Stimulated activated CD8-positive, alpha-beta memory T cell treated with anti-CD3 and anti-CD28 coated beads, Interleukin-12 subunit alpha, Interleukin-12 subunit beta, amount 100 ng/mL, for 24 hours (primary cell): ENCODE results near the gene HOXD3.

ENCODE experiments used
- DNase-seq: peaks from one replicate; pipeline ENCODE4 v3.0.0-alpha.2; 2020; ENCODE audit errors: extremely low read depth

The HOXD3 gene

DNA sequence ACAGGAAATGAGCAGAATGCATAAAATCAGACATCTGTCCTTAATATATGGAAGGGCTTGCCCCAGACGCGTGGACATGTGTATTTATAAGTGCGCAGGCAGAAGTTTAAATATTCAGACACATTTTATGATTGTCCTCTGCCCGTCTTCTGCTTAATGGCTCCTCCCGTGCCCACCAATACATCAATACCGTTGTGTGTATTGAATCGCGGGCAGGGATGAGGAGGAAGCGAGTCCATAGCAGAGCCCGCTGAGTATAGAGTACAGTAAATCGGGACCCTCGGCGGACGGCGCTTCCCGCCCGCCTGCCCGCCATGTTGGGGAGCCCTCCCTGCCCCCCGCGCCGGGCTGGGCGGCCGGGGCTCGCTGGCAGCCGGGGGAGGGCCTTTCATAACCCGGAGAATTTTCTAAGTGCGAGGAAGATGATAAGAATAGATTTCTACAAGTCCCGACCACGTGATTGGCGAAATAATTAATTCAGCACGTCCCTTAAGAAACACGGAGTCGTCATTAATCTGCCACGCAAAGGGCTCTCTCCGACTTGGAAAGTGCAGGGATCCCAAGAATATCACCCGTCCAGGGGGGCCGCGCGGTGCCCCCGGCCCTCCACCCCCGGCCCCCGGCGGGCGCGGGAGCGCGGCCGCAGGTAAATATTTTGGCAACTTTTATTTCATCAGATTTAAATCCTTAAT lies at the start of gene HOXD3:
Gene HOXD3, plus strand, starts transcription at position 501 of the 692 bp plus-strand sequence. CDS start 11,808 bp downstream, outside the sequence.
- DNase-seq: no peak

DNA sequence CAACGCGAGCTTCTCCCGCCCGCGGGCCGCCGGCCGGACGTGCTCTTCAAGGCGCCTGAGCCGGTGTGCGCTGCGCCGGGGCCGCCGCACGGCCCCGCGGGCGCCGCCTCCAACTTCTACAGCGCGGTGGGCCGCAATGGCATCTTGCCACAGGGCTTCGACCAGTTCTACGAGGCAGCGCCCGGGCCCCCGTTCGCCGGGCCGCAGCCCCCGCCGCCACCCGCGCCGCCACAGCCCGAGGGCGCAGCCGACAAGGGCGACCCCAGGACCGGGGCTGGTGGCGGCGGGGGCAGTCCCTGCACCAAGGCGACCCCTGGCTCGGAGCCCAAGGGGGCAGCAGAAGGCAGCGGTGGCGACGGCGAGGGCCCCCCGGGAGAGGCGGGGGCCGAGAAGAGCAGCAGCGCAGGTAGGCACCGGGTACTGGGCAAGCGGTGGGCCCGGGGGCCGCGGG lies 49.4 kb upstream of the HOXD3 start:
- no peak for DNase-seq

DNA sequence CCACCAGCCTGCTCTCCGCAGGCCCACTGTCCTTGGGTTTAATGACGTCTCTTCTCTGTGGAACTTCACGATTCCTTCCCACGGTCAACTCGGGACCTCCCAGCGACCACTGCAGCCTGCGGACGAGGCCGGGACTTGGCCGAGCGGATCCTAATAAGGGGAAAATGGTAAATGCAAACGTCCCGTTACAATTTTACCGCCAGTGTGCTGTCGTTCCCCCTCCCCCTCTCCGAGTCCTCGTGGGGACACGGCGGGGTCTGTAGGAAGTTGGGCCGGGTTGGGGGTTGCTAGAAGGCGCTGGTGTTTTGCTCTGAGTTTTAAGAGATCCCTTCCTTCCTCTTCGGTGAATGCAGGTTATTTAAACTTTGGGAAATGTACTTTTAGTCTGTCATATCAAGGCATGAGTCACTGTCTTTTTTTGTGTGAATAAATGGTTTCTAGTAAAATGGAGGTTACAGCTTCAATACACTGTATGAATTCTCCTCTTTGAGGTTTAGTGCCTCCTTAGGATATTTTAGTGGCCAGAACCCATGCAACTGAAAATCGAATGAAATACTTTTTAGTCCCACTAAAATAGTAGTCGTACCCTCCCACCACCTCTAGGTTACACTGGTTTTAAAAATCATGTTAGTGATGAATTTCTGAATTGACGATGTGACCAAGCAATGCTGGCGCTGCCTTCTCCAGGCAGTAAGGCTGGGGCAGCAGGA lies 47.8 kb upstream of the HOXD3 start:
- DNase-seq: no peak

DNA sequence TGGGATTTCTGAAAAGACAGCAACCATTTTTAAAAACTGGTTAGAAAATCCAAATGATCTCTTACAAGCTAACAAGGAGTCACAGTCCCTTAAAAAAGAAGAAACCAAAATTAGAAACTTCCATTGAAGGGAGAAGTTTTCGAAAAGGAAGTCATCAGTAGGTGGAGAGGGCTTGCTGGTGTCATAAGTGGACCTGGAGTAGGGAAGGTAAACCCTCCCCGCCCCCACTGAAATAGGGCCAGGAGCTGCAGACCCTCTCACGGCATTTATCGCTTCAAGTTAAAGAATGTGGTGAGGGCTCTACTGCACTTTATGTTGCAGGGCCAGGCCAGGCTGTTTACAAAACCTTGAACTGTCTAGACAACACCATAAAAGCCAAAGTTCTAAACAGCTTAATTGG lies 47.2 kb upstream of the HOXD3 start:
- no peak for DNase-seq

DNA sequence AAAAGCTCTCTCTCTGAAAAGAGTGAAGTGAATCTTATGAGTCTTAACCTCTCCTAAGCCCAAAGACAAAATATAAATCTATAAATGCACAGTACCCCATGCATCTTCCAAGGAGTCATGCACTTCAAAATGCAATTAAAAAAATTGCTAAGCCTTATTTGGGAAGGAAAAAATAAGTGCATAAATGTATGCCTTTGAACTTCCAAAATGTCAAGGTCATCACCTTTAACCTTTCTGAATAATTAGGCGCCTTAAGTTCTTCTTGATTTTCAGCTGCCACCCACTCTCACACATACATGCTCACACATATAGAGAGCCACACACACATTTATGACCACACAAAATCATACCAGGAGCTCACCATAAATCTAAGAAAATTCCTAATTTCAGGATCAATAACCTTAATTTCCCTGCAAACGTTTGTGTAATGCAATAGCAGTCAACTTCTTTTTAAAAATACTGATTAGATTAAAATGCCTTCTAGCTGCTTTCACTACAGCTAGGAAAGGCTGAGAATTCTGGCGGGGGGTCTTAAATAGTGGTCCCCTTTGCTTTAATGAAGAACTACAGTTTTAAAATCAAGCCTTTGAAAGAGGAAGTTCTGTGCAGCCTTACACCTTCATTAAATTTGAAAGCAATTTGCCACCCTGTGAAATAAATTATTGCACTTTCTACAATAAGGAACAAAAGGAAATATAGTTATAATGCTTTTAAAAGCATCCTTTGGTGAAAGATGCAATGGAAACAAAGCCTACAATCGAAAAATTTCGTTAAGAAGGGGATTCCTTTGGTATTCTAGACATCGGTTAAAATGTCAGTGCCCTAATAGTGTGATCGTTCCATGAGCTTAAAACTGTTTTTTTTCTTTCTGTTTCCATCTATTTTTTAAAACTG lies 46.4 kb upstream of the HOXD3 start:
- DNase-seq: no peak

DNA sequence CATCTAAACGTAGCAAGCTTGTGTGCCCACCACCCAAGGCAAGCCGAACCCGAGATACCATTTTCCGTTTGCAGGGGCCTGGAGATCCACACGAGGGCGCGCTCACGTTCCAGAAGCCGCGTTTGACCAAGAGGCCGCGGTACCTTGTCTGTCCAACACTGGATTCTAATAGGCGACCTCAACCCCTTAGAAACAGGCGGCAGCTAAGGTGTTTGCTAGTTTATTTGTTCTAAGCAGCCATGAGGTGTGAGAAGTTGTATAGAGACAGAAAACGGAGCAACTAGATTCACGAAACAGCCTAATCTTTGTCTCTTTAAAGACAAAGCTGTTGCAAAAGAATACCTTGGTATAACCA lies 45.8 kb upstream of the HOXD3 start:
- no peak for DNase-seq

DNA sequence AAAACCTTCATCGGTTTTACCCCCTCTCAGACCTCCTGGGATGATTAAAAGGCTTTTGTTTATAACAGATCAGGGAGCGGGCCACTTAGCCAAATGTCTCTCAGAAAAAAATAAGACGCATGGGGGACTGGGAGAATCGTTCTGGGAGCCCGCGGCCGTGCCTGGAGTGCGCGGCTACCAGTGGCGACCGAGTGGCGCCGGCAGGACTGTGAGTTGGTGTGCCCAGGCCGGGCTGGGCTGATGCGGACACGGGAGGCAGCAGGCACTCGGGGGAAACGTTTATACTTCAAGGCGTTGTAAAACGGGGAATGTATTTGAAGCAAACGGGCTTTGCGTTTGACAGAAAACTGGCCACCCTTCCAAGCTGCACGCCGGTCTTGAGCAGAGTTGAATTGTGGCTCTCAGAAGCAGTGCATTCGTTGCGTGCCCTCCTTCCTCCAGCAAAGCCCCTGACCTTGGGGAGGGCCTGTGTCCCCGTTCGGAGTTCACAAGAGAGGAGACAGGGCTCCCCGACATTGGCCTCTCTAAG lies 45.2 kb upstream of the HOXD3 start:
- no peak for DNase-seq

DNA sequence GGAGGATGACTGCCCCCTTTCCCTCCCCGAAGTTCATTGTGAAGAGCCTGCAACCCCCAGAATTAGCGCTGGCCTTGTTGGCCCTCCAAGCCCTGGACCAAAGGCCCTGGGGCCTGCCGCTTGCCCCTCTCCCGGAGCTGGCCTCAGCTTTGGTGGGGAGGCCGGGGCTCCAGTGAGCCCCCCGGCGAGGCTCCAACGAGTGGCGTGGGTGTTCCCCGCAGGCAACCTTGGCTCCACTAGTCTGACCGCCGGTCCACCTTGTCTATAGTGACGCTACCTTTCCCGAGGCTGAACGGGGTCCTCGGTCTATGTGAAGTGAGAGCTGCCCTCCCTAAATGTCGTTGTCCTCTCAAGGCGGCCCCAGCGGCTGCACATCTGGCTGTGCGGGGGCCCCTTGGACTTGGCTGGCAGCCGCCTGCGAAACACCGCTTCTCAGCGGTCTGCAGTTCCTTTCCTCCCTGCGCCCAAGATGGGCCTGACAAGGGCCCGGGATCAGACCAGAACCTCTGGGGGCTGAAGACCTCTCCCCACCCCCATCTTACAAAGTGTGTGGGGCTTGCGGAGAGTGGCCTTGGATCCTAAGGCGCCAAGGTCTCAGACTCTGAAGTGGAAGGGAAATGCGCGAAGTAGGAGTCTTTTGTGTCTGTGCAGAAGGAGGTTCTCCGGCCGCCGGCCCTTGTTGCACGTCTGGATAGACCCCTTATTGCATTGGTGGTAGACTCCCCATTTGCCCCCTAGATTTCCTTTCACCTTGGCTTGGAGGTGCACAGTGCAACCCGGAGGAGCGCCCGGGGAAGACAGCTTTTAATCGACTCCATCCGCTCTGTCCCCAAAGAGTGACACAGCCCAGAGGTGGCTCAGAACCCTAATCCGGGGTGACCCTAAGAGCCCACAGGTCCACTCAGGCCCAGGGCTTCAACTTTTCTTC lies 44.5 kb upstream of the HOXD3 start:
- no peak for DNase-seq

DNA sequence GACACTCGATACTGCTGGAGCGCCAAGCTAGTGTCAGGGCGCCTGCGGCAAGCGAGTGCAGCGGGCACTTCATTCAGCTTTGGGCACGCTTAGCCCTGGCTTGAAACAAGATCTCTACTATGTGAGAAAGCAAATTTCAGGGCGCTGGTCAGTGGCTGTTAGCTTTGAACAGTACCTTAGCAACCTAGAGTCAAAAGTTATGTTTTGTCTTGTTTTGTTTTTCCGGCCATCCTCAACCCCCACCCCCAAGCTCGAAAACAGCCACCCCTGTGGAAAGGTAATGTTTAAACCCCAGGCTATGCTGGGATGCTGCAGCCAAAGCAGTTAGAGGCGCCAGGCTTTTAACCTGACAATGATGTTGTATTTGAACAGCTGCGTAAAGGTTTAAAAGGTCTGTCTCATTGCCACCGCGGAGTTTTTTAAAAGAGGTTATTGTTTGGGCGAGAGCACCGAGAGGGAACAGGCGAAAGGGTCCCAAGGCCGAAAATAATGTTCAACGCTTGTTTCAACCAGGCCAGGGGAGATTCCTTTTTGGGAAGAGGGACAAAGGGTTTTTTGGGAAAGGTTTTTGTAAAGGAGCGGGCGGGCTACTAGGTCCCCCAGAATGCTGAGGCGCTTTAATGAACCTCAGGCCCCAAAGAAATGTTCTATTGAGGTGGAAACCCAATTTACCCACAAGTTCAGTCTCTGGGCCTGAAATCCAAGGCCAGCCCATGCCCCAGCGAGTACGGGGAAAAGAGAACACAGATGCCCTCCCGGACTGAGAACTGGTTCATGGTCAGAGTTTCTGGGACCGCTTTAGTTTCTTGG lies 42.8 kb upstream of the HOXD3 start:
- no peak for DNase-seq

DNA sequence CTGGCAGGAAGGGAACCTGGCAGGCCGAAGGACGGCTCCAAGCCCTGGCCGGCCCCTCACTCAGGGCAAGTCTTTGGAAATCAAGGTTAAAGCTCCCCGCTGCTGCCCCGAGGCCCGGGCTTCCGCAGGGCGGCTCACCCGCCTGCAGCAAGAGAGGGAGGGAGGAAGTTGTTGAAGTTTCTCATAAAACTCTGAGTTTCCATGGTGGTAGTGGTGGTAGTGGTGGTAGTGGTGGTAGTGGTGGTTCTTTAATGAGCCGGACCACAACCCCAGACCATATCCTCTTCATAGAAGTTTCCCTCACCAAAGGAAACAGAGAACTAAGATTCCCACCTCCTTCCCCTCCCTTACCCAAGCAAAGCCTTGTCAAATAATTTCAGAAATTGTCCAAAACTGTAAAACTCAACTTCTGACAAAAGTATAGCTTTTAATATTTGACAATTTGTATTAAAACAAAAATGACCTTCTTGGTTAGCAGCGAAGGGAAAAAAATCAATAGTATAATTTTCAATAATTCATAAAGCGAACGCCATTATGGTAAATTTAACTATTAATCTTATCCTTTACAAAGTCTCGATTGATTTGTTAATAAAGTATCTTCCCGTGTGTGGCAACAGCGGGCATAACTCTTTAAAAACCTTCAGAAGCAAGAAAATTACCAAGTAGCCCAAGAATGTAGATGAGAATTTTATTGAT lies 42.0 kb upstream of the HOXD3 start:
- no peak for DNase-seq

DNA sequence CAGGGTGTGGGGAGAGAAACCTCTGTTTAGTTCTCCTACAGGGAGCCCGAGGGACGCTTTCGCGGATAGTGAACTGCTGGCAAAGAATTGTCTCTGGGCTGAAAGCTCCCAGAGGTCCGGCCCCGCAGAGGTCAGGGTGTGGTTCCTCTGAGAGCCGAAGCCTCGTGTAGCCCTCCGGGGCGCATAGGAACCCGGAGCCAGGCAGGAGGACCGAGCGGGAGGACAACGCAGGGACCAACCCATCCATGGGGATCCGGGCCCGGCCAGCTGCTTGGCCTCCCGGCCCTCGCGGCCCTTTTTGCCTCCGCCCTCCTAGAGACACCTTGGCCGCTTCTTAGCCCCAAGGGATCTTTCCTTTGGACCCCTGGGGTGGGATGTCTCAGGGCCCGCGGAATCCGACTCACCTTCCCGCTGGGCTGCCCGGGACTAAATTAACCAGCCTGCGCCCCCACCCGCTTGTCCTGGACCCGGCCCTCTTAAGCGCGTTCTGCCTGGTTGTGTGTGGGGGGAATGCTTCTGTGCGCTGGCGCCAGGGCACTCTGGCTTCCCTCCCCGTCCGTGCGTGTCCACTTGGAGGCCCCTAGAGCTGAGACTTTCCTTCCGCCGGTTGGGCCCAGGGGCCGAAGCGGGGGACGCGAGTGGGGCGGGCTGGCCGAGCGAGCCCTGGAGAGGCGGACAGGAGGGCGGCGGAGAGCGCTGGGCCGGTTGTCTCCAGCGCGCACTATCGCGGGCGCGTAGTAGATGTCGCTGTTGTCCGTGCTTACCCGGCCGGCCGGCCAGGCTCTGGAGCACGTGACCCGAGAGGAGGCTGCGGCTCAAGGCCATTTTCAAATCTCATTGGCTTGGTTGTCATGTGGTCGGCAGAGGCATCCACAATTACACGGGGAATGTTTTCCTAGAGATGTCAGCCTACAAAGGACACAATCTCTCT lies 41.0 kb upstream of the HOXD3 start, which contains the start of gene HOXD10:
Gene HOXD10, plus strand, starts transcription at position 896 of the 931 bp plus-strand sequence. CDS start 56 bp downstream, outside the sequence.
- no peak for DNase-seq

DNA sequence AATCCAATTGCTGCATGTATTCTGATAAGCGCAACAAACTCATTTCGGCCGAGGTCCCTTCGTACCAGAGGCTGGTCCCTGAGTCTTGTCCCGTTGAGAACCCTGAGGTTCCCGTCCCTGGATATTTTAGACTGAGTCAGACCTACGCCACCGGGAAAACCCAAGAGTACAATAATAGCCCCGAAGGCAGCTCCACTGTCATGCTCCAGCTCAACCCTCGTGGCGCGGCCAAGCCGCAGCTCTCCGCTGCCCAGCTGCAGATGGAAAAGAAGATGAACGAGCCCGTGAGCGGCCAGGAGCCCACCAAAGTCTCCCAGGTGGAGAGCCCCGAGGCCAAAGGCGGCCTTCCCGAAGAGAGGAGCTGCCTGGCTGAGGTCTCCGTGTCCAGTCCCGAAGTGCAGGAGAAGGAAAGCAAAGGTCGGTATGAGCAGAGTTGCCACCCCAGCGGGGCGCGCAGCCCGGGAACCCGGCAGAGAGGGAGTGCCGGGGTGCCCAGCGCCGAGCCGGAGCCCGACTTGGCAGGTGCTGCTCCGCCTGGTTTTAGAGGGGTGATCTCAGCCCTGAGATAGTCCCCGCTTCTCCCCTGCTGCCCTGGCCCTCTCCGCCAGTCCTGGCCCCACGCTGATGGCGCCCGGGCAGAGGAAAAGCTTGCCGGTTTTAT lies 39.8 kb upstream of the HOXD3 start:
- no peak for DNase-seq

DNA sequence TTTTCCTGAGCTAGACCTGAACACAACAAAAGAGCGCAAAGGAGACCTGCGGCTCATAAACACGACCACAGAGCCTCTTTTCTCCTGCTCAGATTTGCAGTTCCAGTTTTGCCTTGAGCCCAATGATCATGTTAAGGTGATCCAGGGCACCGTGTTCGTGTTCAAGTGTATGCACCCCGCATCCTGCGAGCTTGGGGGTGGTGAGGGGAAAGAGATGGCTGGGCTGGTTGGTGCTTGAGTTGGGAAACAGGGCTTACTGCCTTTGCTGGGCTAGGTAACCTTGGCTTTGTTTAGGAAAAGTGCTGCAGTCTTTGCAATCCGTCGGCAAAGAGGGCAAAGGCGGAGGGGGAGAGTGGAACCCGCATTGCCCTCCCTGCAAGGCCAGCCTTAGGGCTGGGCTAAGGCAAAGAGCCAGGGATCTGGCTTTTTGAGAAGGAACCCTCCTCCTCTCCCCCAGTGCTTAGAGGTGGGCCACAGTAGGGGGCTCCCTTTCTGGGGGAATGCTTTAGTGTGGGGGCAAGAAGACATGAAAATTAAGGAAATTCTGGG lies 39.2 kb upstream of the HOXD3 start:
- DNase-seq: no peak

DNA sequence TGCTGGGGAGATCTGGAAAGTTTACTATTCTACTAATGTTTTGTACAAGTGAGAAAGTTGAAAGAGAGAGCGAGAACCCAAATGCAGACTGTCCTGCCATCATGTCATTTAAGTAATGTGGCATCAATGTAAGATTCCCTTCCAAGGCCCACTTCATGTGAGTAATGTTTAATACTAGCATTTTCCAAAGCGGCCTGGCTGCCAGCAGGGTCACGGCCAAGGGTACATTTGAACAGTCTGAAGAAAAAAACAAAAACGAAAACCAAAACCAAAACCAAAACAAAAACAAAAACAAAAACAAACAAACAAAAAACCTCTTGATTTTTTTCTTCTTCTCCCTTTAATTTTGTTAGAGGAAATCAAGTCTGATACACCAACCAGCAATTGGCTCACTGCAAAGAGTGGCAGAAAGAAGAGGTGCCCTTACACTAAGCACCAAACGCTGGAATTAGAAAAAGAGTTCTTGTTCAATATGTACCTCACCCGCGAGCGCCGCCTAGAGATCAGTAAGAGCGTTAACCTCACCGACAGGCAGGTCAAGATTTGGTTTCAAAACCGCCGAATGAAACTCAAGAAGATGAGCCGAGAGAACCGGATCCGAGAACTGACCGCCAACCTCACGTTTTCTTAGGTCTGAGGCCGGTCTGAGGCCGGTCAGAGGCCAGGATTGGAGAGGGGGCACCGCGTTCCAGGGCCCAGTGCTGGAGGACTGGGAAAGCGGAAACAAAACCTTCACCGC lies 38.3 kb upstream of the HOXD3 start:
- no peak for DNase-seq

DNA sequence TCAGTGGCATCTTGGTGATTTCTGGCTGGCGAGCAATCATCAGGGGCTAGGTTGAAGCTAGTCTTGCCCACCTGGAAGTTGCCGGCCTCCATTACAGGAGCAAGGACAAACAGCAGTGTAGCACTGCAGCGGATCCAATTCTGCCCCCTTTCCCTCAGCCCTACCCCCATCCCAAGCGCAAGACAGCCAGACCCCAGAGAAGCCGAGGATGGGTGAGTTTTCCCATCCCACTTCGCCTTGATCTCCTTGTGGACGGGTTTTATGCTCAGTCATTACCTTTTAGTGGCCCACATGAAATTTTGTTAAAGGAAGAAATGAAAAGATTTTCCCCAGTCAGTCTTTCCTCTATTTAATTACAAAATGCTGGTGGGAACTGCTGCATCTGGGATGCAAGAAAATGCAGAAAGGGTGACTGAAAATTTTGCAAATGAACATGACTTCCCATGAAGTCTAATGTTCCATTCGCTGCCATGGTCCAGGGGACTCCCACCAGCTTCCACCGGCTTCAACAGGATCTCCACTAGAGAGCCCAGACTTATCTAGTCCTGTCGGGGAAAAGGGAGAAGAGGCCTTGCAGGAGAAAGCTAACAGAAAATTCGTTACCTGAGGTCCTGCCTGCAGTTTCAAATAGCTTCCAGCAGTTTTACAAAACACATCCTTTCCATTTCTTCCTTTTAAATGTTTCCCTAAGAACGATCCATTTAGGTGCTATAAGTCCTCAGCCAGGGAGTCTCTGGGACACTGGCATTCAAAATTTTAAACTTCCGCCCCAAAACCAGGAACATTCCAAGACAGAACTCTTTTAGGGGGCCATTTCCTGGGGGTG lies 36.5 kb upstream of the HOXD3 start:
- no peak for DNase-seq
